Stimulated activated CD8-positive, alpha-beta memory T cell treated with anti-CD3 and anti-CD28 coated beads, Interleukin-4, amount 100 ng/mL, for 1 hour (primary cell): ENCODE results near the gene SPOCK1.
"Not testable (repeated sequence)": the region's sequence is repeated elsewhere in the genome, so short reads cannot be mapped to it uniquely, and the experiment has no call there.

ENCODE experiments used
- DNase-seq, 2 donors: peaks; one replicate each; pipeline ENCODE4 v3.0.0-alpha.2; 2020; ENCODE audit warnings: low read depth in 2 of 2, low spot score in 1 of 2

Gene SPOCK1

DNA sequence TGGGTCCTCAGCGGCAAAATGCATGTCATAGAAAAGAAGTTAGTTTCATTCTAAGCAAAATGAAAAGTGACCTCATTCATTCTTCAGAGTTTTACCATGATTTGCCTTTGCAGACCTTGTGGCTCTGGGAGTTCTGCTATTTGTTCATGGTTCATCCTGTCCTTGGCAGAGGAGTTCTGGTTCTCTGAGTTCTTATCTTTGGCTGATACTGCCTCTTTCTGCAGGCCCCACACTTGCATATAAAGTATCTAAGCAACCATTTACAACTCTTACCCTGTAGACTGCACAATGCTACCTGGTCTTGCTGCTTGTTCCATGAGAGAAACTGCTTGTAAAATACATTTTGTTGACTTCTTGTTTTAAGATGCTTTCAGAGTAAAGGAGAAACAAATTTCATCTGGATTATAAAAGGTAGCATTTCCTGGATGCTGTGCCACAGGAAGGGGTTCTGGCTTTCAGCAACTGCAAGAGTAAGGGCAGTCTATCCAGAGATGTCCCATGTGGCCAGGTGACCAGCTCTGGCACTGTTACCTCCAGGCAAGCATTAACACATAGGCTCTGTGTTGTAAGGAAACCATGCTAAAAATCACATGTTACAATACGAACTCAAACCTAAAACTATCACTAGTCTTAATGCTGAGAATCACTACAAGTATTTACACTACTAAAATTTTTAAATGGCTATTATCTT, 513.2 kb downstream of the SPOCK1 start:
- no peak for DNase-seq

DNA sequence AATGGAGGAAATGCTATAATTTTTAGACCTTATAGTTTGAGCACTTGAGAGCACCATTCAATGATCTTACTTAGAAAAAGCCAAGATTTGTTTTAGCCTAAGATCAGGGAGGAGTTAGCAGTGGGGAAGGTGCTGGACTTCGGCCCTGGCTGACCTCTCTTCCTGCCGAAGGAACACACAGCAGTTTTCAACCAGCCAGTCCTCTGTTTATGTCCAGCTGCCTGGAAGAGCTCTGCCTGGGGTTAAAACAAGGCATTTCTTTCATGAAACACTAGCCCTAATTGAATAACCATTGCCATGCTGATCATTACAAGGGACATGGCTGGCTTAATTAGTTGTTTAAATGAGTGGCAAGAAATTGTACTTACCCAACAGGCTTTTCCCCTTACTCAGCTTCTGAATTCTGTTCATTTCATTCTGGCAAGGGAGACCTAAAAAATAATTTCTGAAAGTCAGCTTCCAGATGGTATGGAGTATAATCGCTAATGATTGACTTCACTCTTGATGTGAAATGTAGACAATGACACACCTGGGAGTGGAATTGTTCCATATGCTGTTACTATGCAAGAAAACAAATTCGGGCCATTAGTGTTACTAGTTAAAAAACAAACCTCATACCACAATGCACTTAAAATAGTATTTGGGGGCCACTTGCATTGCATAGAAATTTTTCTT, 514.2 kb downstream of the SPOCK1 start:
- DNase-seq, result no peak

DNA sequence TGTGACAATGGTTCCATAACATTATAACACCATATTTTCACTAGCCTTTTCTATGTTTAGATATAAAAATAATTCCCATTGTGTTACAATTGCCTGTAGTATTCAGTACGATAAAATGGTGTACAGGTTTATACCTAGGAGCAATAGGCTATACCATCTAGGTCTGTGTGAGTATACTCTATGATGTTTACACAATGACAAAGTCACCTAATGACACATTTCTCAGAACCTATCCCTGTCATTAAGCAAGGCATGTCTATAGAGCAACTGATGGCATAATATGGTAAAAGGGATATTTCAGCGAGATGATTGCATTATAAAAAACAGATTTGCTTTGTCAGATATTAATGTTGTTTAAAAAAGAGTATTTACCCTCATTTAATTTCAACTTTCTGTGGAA, 517.2 kb downstream of the SPOCK1 start:
- DNase-seq, result no peak

DNA sequence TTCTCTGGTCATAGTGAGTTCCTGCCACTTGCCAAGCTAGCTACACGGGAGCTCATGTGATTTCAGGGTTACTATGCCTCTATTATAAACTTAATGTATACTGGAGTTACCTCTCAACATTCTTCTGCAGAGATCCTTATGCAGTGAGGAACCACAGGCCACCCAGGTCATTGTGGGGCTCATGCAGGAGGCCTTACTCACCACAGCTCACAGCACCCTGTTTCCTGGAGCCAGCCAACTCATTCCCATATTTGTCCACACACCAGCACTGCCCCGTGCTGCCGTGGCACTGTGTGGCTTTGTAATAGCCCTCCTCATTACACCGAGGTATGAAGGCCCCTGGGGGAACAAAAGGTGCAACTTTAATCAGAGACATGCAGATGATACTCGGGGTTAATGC, 520.0 kb downstream of the SPOCK1 start:
- DNase-seq, result no peak

DNA sequence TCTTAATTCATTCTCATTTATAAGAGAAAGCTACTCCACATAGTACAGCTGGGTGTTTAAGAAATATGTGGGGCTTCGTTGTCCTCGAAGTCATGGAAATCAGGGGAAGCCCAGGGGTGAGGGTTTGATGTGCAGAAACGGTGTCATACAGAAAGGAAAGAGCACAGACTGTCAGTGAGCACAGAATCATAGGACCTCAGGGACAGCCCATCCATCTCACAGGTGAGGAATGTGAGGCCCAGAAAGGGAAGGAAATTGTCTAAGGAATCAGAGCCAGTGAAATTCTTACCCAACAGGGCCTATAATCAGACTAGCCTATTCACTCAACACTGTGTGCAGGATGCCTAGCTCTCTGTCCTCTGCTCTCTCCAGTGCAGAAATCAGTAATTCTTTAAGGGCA, 535.6 kb downstream of the SPOCK1 start:
- no peak for DNase-seq

DNA sequence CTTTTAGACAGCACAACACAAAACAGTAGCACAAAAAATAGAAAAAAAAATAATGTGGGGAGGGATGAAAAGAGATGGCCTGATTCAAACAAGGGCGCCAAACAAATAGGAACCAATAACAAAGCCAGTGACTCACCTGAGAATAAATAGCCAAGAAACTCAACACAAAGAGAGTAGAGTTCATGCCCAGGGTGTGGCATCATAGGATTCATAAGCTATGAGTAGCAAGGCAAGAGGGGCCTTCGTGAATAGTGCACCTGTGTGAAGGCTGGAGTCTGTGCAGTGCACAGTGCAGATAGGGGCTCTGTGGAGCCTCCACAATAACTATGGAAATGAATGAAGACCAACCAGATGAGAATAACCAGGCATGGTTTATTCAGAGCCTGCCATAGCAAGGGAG, 541.7 kb downstream of the SPOCK1 start:
- DNase-seq, result no peak

DNA sequence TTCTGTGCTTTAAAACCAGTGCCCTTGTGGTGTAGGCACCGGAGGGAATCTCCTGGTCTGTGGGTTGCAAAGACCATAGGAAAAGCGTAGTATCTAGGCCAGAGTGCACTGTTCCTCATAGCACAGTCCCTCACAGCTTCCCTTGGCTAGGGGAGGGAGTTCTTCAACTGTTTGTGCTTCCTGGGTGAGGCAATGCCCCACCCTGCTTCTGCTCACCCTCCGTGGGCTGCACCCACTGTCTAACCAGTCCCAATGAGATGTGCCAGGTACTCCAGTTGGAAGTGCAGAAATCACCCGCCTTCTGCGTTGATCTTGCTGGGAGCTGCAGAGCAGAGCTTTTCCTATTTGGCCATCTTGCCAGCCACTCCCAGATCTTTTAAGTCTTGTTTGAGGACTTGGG, 545.0 kb downstream of the SPOCK1 start:
- not testable (repeated sequence) for DNase-seq

DNA sequence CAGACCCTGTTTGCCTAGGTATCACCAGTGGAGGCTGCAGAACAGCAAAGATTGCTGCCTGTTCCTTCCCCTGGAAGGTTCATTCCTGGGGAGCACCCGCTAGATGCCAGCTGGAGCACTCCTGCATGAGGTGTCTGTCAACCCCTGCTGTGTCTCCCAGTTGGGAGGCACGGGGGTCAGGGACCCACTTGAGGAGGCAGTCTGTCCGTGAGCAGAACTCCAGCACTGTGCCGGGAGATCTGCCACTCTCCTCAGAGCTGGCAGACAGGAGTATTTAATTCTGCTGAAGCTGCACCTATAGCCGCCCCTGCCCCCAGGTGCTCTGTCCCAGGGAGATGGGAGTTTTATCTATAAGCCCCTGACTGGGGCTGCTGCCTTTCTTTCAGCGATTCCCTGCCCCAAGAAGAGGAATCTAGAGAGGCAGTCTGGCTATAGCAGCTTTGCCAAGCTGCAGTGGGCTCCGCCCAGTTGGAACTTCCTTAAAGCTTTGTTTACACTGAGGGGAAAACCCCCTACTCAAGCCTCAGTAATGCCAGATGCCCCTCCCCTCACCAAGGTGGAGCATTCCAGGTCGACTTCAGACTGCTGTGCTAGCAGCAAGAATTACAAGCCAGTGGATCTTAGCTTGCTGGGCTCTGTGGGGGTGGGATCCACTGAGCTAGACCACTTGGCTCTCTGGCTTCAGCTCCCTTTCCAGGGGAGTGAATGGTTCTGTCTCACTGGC, 545.6 kb downstream of the SPOCK1 start:
- DNase-seq, result not testable (repeated sequence)

DNA sequence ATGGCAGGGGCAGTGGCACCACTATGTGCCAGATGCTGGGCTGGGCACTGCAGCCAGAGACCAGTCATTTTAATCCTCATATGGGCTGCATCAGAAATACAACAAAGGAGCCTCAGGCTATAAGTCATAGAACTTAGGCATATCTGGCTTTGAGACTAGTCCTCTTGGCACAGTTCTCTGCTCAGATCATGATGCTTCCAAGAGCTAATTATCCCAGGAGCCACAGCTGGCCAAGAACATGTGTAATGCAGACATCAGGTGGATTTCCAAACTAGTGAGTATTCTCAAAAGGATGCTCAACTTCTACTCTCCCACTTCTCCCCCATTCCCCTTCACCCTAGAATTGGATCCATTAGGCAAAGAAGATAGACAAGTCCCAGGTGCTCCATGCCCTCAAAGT, 571.6 kb downstream of the SPOCK1 start:
- no peak for DNase-seq

DNA sequence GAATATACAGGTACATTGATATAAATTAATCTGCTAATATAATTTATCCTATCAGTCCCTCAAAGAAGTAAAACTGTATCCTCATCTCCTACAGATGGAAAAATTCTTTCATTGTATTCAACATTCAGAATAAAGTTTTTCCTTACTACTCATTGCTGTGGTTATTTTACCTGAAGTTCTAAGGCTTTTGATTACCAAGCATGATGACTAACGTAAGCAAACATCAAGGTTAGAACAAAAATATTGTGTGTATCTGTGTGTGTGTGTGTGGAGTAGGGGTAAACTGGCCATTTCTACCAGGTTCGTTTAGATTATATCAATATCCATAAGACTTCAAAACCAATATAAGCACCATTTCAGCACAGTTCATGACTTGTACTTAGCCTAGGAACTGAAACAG, 573.1 kb downstream of the SPOCK1 start:
- DNase-seq, result no peak
